ENCODE measurements around the gene DOCK1.

DNA sequence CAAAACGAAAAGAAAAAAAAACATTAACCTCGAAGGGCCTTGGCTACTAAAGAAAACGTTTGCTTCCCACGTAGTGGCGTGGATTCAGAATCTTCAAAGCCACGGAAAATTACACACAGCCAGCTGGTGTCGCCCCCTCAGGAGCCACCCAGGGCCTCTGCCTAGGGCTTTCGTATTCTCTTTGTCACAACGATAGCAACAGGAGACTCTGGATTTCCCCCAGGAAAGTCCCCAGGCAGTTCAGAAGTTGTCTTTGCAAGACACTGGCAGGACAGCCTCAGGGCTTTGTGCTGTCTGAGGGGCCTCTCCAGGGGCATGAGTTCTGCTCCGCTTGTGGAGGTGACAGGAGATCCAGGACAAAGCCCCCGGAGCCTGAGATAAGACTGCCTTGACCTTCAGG is 441.4 kb downstream of the DOCK1 start:
- TF ChIP-seq, protein P1, sequence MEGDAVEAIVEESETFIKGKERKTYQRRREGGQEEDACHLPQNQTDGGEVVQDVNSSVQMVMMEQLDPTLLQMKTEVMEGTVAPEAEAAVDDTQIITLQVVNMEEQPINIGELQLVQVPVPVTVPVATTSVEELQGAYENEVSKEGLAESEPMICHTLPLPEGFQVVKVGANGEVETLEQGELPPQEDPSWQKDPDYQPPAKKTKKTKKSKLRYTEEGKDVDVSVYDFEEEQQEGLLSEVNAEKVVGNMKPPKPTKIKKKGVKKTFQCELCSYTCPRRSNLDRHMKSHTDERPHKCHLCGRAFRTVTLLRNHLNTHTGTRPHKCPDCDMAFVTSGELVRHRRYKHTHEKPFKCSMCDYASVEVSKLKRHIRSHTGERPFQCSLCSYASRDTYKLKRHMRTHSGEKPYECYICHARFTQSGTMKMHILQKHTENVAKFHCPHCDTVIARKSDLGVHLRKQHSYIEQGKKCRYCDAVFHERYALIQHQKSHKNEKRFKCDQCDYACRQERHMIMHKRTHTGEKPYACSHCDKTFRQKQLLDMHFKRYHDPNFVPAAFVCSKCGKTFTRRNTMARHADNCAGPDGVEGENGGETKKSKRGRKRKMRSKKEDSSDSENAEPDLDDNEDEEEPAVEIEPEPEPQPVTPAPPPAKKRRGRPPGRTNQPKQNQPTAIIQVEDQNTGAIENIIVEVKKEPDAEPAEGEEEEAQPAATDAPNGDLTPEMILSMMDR (IDR thresholded peaks at IDR 0.05 in 4 of 5, conservative IDR thresholded peaks at IDR 0.05 in 1 of 5) = no peak
- no peak for TF ChIP-seq POLR2A (IDR thresholded peaks at IDR 0.05)

All from gastrocnemius medialis (tissue), 4 donors.